ENCODE data around the gene NLRP8. TPM values are rescaled to one million over a fixed set of nuclear protein-coding genes. Genes with fewer than 3 reads are reported as not detected.

Gene NLRP8
- total RNA-seq, 4 donors from 2014 or later = not detected

GRCh38 chr19:56026769-56027168 is 79.1 kb downstream of the NLRP8 start:
- H3K27ac ChIP-seq = no peak overlapping the region
- H3K4me1 ChIP-seq = no peaks in the 10 kb centered on the region
- TF ChIP-seq CTCF (IDR thresholded peaks at IDR 0.05) (no peak), POLR2A (IDR thresholded peaks at IDR 0.05) (no peak), EP300 (IDR thresholded peaks at IDR 0.05) (no peak)
- no peaks in the 10 kb centered on the region for H3K27me3 ChIP-seq
- H3K9me3 ChIP-seq = peaks cover 0 to 59% (median 0%) of the 10 kb centered on the region in 4 donors
- no peak overlapping the region for H3K4me3 ChIP-seq
- no peak for DNase-seq (ENCODE audit: low spot score in 2 of 2)
- WGBS, 2 donors = 92 to 94% methylated on average over 15 of the region's 15 CpGs
- H3K36me3 ChIP-seq = no peaks in the 10 kb centered on the region

Other genes with a start within 250 kb of the NLRP8 start
- not detected for gene NLRP9, start 209.4 kb upstream of the NLRP8 start, total RNA-seq
- 1 to 10 TPM in 1 of 4 donors, not detected in 3; 1.2 TPM for gene RFPL4A, start 188.7 kb upstream of the NLRP8 start, total RNA-seq
- gene RFPL4AL1, start 178.7 kb upstream of the NLRP8 start, total RNA-seq = not detected
- not detected for gene NLRP11, start 115.8 kb upstream of the NLRP8 start, total RNA-seq
- not detected for gene NLRP4, start 111.3 kb upstream of the NLRP8 start, total RNA-seq
- gene NLRP13, start 15.5 kb upstream of the NLRP8 start, total RNA-seq = not detected
- gene NLRP5, start 38.9 kb downstream of the NLRP8 start, total RNA-seq = not detected
- 10 to 100 TPM; 13.6 to 21.6 (median 18.5) TPM for gene ZNF787, start 173.5 kb downstream of the NLRP8 start, total RNA-seq
- 10 to 100 TPM; 22.3 to 48.6 (median 41.2) TPM for gene ZNF444, start 193.5 kb downstream of the NLRP8 start, total RNA-seq
- not detected for gene GALP, start 228.2 kb downstream of the NLRP8 start, total RNA-seq
- not detected for gene ZSCAN5B, start 250.0 kb downstream of the NLRP8 start, total RNA-seq

Measured in tibial nerve (tissue), 4 donors.